SK-N-SH (cell line): ENCODE measurements around the gene MATR3. TPM values are rescaled to one million over a fixed set of nuclear protein-coding genes. Genes with fewer than 3 reads are reported as not detected.

Experiments
- CTCF ChIA-PET: fragments of 300-600, 350-600 bp; formaldehyde crosslinking; extraction: SDS; loops from one replicate; lab custom pipeline; 2021; lab: Yijun Ruan, JAX
- POLR2A ChIA-PET: fragments of 350-600 bp; sonication (Branson Sonifier 250); formaldehyde crosslinking; extraction: SDS; loops from one replicate; lab custom pipeline; 2020; ENCODE audit warnings: antibody characterized with exemption, inconsistent platforms; lab: Yijun Ruan, JAX
- DNase-seq: peaks from one replicate; pipeline ENCODE4 v3.0.0; 2012
- H2AFZ ChIP-seq: fragments of 200-600 bp; sonication (generic); 2 replicates; pipeline ENCODE4 v1.8.1; 2016; ENCODE audit warnings: antibody characterized with exemption, mild to moderate bottlenecking, low read depth
- H3F3A ChIP-seq: fragments of 200-600 bp; sonication (generic); replicated peaks from 2 replicates; pipeline ENCODE3; 2016; ENCODE audit warnings: antibody characterized with exemption, mild to moderate bottlenecking; ENCODE audit not compliant: insufficient read depth
- H3K27ac ChIP-seq, 2 experiments: fragments of 200-500 bp in 1 of 2; fragments of 200-600 bp in 1 of 2; sonication (Bioruptor generic) in 1 of 2; sonication (generic), shearing (Covaris generic) in 1 of 2; 2 replicates each; pipeline versions ENCODE4 v1.5.1 to v1.6.1; 2014 to 2016; ENCODE audit warnings: low read depth in 2 of 2, inconsistent platforms in 1 of 2, low read length in 1 of 2, mild to moderate bottlenecking in 1 of 2, mixed read lengths in 1 of 2
- H3K27me3 ChIP-seq: fragments of 200-600 bp; sonication (generic), shearing (Covaris generic); 2 replicates; pipeline ENCODE4 v1.6.1; 2016; ENCODE audit warnings: mixed run types; ENCODE audit not compliant: insufficient read depth
- H3K36me3 ChIP-seq, 2 experiments: fragments of 200-500 bp in 1 of 2; fragments of 200-600 bp in 1 of 2; sonication (Bioruptor generic) in 1 of 2; sonication (generic) in 1 of 2; replicated peaks in 1 of 2; 2 replicates each; pipeline versions ENCODE3 to v1.5.1; 2014 to 2016; ENCODE audit warnings: low read length in 1 of 2, mild to moderate bottlenecking in 1 of 2; ENCODE audit not compliant: insufficient read depth in 2 of 2, control insufficient read depth in 1 of 2
- H3K4me1 ChIP-seq, 2 experiments: fragments of 200-500 bp in 1 of 2; fragments of 200-600 bp in 1 of 2; sonication (Bioruptor generic) in 1 of 2; sonication (generic), shearing (Covaris generic) in 1 of 2; 2 replicates each; pipeline versions ENCODE4 v1.5.1 to v1.6.1; 2014 to 2016; ENCODE audit warnings: low read depth in 1 of 2, low read length in 1 of 2, mixed run types in 1 of 2; ENCODE audit not compliant: insufficient read depth in 2 of 2, control insufficient read depth in 1 of 2
- H3K4me2 ChIP-seq: fragments of 200-600 bp; sonication (generic), shearing (Covaris generic); 2 replicates; pipeline ENCODE4 v1.6.1; 2017; ENCODE audit warnings: mixed run types
- H3K4me3 ChIP-seq, 2 experiments: fragments of 200-500 bp in 1 of 2; fragments of 200-600 bp in 1 of 2; sonication (Bioruptor generic) in 1 of 2; sonication (generic), shearing (Covaris generic) in 1 of 2; 2 replicates each; pipeline versions ENCODE4 v1.5.1 to v1.8.1; 2014 to 2016; ENCODE audit warnings: low read depth in 2 of 2, inconsistent platforms in 1 of 2, low read length in 1 of 2, mild to moderate bottlenecking in 1 of 2, mixed read lengths in 1 of 2, moderate library complexity in 1 of 2
- H3K79me2 ChIP-seq: fragments of 200-600 bp; sonication (generic); 2 replicates; pipeline ENCODE4 v1.8.1; 2017; ENCODE audit warnings: mild to moderate bottlenecking; ENCODE audit not compliant: insufficient read depth
- H3K9ac ChIP-seq: fragments of 200-600 bp; sonication (generic); 2 replicates; pipeline ENCODE4 v1.6.1; 2017; ENCODE audit warnings: mixed run types
- H3K9me2 ChIP-seq: fragments of 200-600 bp; sonication (generic); 2 replicates; pipeline ENCODE4 v1.6.1; 2017; ENCODE audit warnings: mixed run types
- H3K9me3 ChIP-seq: fragments of 200-600 bp; sonication (generic); 2 replicates; pipeline ENCODE4 v1.6.1; 2017; ENCODE audit warnings: mixed run types, mild to moderate bottlenecking, moderate library complexity
- H4K20me1 ChIP-seq: fragments of 200-600 bp; sonication (generic); 2 replicates; pipeline ENCODE4 v1.6.1; 2017; ENCODE audit warnings: mild to moderate bottlenecking, mixed run types; ENCODE audit not compliant: insufficient read depth
- GABPA ChIP-seq: IDR thresholded peaks from 2 replicates; pipeline ENCODE4 v1.4.0; 2012; ENCODE audit warnings: low read depth, mild to moderate bottlenecking
- IRF3 ChIP-seq: fragments of 150-350 bp; IDR thresholded peaks from 2 replicates; pipeline ENCODE4 v1.6.1; 2016; ENCODE audit warnings: mild to moderate bottlenecking, low read depth, low read length
- JUND ChIP-seq: IDR thresholded peaks from 2 replicates; pipeline ENCODE4 v1.4.0; 2012
- MEF2A ChIP-seq: IDR thresholded peaks from 2 replicates; pipeline ENCODE4 v1.4.0; 2012; ENCODE audit warnings: low read depth, borderline replicate concordance
- NFIC ChIP-seq: IDR thresholded peaks from 2 replicates; pipeline ENCODE4 v1.4.0; 2012; ENCODE audit warnings: borderline replicate concordance
- NRF1 ChIP-seq: IDR thresholded peaks from 2 replicates; pipeline ENCODE4 v1.6.1; 2012; ENCODE audit warnings: low read depth, mild to moderate bottlenecking, low read length
- RCOR1 ChIP-seq: fragments of 150-350 bp; IDR thresholded peaks from 2 replicates; pipeline ENCODE4 v1.6.1; 2017; ENCODE audit warnings: antibody characterized with exemption, low read length
- RFX5 ChIP-seq: IDR thresholded peaks from 2 replicates; pipeline ENCODE4 v1.6.1; 2012; ENCODE audit warnings: mild to moderate bottlenecking, improper control_type of control experiment, low read length
- RXRA ChIP-seq: IDR thresholded peaks from 2 replicates; pipeline ENCODE4 v1.4.0; 2012; ENCODE audit warnings: low read depth, mild to moderate bottlenecking, borderline replicate concordance
- SMC3 ChIP-seq: IDR thresholded peaks from 2 replicates; pipeline ENCODE4 v1.6.1; 2012; ENCODE audit warnings: low read depth, low read length, improper control_type of control experiment
- TCF12 ChIP-seq: IDR thresholded peaks from 2 replicates; pipeline ENCODE4 v1.4.0; 2012
- YY1 ChIP-seq: IDR thresholded peaks from 2 replicates; pipeline ENCODE4 v1.4.0; 2012; ENCODE audit warnings: low read depth, mild to moderate bottlenecking
- ZBTB33 ChIP-seq: IDR thresholded peaks from 2 replicates; pipeline ENCODE4 v1.4.0; 2012; ENCODE audit warnings: low read depth, borderline replicate concordance
- WGBS: methylation state at CpG from one replicate; pipeline ENCODE4 v1.1.6; 2017; ENCODE audit warnings: low lambda C conversion rate; 5-methylcytosine and 5-hydroxymethylcytosine counted together
- polyA plus RNA-seq, 3 experiments: library from polyadenylated mRNA; depleted of rRNA; stranded (reverse); fragments of >200 nt; gene quantifications; 2 replicates each; pipeline ENCODE4 v1.2.3, GENCODE V29; 2012
- TF ChIP-seq, protein P1 (sequence below): IDR thresholded peaks from 2 replicates; pipeline ENCODE4 v1.6.1; 2012; ENCODE audit warnings: mild to moderate bottlenecking, low read depth, low read length, moderate library complexity
- TF ChIP-seq, protein P2 (sequence below): IDR thresholded peaks from 2 replicates; pipeline ENCODE4 v1.4.0; 2012; ENCODE audit warnings: low read depth, borderline replicate concordance

Gene MATR3
- polyA plus RNA-seq, 1 of the 3 experiments (the other 2 are of a cell fraction): 40.4 TPM

DNA sequence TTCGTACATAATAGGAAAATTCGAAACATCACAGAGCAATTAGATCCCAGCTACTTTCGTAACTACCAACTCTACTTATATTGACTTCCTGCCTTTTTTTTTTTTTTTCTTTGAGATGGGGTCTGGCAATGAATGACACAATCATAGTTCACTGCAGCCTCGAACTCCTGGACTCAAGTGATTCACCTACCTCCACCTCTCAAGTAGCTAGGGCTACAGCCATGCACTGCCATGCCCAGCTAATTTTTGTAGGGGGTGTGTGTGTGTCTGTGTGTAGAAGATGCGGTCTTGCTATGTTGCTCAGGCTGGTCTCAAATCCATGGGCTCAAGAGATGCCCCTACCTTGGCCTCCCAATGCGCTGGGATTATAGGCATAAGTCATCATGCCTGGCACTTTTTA lies 42.3 kb downstream of the MATR3 start:
- POLR2A ChIA-PET: interaction anchor here (1.5 kb wide), 1 partner anchor 42 kb away, joined by 5 read pairs; no protein-coding TSS in a partner anchor
- peaks cover 61% of the 10 kb centered on the region for H3F3A ChIP-seq
- H3K79me2 ChIP-seq: peaks cover 9% of the 10 kb centered on the region
- 69% methylated on average over 6 of the region's 6 CpGs for WGBS
- no peak for DNase-seq
- no peak for TF ChIP-seq NRF1
- no peak for TF ChIP-seq IRF3
- no peak for TF ChIP-seq MEF2A
- no peak for TF ChIP-seq GABPA
- TF ChIP-seq, protein P1, sequence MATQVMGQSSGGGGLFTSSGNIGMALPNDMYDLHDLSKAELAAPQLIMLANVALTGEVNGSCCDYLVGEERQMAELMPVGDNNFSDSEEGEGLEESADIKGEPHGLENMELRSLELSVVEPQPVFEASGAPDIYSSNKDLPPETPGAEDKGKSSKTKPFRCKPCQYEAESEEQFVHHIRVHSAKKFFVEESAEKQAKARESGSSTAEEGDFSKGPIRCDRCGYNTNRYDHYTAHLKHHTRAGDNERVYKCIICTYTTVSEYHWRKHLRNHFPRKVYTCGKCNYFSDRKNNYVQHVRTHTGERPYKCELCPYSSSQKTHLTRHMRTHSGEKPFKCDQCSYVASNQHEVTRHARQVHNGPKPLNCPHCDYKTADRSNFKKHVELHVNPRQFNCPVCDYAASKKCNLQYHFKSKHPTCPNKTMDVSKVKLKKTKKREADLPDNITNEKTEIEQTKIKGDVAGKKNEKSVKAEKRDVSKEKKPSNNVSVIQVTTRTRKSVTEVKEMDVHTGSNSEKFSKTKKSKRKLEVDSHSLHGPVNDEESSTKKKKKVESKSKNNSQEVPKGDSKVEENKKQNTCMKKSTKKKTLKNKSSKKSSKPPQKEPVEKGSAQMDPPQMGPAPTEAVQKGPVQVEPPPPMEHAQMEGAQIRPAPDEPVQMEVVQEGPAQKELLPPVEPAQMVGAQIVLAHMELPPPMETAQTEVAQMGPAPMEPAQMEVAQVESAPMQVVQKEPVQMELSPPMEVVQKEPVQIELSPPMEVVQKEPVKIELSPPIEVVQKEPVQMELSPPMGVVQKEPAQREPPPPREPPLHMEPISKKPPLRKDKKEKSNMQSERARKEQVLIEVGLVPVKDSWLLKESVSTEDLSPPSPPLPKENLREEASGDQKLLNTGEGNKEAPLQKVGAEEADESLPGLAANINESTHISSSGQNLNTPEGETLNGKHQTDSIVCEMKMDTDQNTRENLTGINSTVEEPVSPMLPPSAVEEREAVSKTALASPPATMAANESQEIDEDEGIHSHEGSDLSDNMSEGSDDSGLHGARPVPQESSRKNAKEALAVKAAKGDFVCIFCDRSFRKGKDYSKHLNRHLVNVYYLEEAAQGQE: no peak
- CTCF ChIA-PET: interaction anchor here (1.2 to 1.3 kb wide), 3 partner anchors 19 to 832 kb away, joined by 3 to 4 read pairs (median 3); no protein-coding TSS in a partner anchor
- H3K36me3 ChIP-seq: peaks cover 14 to 32% of the 10 kb centered on the region in 2 experiments
- no peak overlapping the region for H3K27ac ChIP-seq
- no peak overlapping the region for H2AFZ ChIP-seq
- H3K4me3 ChIP-seq: no peak overlapping the region
- no peak overlapping the region for H3K4me2 ChIP-seq
- no peaks in the 10 kb centered on the region for H3K27me3 ChIP-seq
- H4K20me1 ChIP-seq: no peaks in the 10 kb centered on the region
- H3K4me1 ChIP-seq: no peaks in the 10 kb centered on the region
- no peaks in the 10 kb centered on the region for H3K9me2 ChIP-seq
- no peaks in the 10 kb centered on the region for H3K9me3 ChIP-seq
- H3K9ac ChIP-seq: no peak overlapping the region

DNA sequence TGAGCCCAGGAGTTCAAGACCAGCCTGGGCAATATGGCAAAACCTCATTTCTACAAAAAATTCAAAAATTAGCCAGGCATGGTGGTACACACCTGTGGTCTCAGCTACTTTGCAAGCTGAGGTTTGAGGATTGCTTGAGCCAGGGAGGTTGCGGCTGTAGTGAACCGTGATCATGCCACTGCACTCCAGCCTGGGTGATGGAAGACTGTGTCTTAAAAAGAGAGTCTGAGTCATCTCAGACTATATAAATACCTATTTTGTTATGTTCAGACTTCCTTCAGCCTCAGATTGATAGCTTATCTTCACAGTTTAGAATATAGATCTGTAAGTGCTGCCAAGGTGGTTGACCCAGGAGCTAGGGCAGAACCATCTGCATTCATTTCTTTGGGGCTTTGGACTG lies 46.5 kb downstream of the MATR3 start:
- Histone ChIP-seq H3K4me3 (no peak overlapping the region), H3K27ac (no peak overlapping the region), H4K20me1 (peaks cover 28% of the 10 kb centered on the region), H3F3A (peaks cover 35% of the 10 kb centered on the region), H3K9ac (no peak overlapping the region), H3K36me3 (peaks cover 0 to 2% of the 10 kb centered on the region in 2 experiments), H3K27me3 (no peaks in the 10 kb centered on the region), H3K4me2 (no peak overlapping the region), H3K4me1 (peaks cover 0 to 5% of the 10 kb centered on the region in 2 experiments; a peak in 2 of 4 replicates), H3K9me3 (no peaks in the 10 kb centered on the region), H3K79me2 (peaks cover 31% of the 10 kb centered on the region), H3K9me2 (no peaks in the 10 kb centered on the region), H2AFZ (no peak overlapping the region)
- CTCF ChIA-PET: no interaction called here
- DNase-seq: no peak
- POLR2A ChIA-PET: no interaction called here
- TF ChIP-seq JUND (no peak), YY1 (no peak), NFIC (no peak), RCOR1 (no peak), NRF1 (no peak), RFX5 (no peak), SMC3 (no peak), ZBTB33 (no peak), TCF12 (no peak), RXRA (no peak)
- TF ChIP-seq, protein P2, sequence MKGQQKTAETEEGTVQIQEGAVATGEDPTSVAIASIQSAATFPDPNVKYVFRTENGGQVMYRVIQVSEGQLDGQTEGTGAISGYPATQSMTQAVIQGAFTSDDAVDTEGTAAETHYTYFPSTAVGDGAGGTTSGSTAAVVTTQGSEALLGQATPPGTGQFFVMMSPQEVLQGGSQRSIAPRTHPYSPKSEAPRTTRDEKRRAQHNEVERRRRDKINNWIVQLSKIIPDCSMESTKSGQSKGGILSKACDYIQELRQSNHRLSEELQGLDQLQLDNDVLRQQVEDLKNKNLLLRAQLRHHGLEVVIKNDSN: no peak
- 100% methylated on average over 2 of the region's 2 CpGs for WGBS
